Retinal pigment epithelial cell (primary cell): ENCODE data around the gene SYT1.
A peak's percentile ranks its signal among the peaks of the same experiment; 100 is the strongest.

Experiments used
- DNase-seq: peaks from one replicate; pipeline ENCODE4 v3.0.0-alpha.2; 2010; ENCODE audit warnings: low read depth
- H3K4me3 ChIP-seq: 2 replicates; pipeline ENCODE4 v1.5.1; 2011; ENCODE audit warnings: mild to moderate bottlenecking, low read length, control low read depth, moderate library complexity
- TF ChIP-seq, protein P1 (sequence below): conservative IDR thresholded peaks from 2 replicates; pipeline ENCODE4 v1.5.1; 2011; ENCODE audit warnings: low read depth, low read length, control low read depth, inconsistent platforms

The SYT1 gene

DNA sequence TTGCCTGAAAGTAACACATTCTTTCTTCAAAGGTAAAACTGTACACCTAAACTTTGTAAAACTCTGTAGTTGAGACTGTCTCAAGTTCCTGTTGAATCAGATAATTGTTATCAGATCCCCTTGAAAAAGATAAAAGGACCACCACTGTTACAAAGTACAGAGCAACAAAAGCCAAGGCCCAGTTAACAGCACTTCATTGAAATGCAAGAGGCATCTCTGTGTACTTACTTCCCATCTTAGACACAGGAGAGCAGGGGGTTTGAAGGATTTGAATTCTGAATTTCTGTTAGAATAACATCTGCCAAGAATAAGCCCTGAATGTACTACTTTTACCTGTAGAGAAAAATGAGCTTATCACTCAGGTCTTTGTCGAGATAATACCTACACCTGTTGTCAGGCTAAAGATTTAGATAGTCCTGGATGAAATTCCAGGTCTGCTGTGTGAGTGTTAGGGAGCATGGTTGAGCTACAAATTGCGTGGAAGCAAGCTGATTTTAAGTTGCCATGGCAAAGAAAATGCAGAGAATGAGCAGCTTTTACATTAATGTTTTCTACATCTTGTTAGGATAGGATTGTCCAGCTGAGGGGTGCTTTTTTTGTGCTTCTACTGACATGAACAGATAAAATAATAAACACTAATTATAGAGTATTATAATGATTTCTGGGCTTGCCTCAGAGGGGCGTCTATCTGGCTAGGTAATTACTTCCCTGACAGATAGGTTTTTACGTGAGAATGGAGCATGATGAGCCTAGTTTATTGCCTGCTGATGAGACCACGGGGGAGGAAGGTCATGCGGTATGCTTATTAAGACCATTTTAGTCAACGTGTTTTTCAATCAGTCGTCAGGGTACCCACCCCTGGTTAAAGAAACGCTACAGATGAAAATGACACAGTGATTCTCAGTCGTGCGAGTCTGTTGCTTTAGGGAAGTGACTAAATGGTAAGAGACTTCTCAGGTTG is 517.0 kb downstream of the SYT1 start:
- TF ChIP-seq, protein P1, sequence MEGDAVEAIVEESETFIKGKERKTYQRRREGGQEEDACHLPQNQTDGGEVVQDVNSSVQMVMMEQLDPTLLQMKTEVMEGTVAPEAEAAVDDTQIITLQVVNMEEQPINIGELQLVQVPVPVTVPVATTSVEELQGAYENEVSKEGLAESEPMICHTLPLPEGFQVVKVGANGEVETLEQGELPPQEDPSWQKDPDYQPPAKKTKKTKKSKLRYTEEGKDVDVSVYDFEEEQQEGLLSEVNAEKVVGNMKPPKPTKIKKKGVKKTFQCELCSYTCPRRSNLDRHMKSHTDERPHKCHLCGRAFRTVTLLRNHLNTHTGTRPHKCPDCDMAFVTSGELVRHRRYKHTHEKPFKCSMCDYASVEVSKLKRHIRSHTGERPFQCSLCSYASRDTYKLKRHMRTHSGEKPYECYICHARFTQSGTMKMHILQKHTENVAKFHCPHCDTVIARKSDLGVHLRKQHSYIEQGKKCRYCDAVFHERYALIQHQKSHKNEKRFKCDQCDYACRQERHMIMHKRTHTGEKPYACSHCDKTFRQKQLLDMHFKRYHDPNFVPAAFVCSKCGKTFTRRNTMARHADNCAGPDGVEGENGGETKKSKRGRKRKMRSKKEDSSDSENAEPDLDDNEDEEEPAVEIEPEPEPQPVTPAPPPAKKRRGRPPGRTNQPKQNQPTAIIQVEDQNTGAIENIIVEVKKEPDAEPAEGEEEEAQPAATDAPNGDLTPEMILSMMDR, result no peak
- no peak for DNase-seq
- H3K4me3 ChIP-seq, result no peak overlapping the region

DNA sequence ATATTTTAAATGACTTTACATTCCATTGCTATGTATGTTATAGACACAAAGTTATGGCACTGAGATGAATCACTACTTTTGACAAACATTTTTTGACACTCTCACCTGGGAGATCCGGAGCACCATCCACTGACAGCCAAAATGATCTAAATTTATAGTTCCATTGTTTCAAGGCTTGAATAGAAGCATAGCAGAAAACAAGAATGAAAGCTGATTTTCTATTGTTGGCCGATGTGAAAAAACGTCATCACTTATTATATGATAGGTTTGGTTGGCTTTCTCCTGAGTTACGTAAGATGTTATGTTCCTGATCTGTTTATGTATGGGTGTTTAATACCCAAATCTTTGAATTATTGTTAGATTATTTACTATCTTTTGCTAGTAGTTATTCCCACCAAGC is 520.0 kb downstream of the SYT1 start:
- no peak for DNase-seq
- TF ChIP-seq, protein P1, result no peak
- H3K4me3 ChIP-seq, result no peak overlapping the region

DNA sequence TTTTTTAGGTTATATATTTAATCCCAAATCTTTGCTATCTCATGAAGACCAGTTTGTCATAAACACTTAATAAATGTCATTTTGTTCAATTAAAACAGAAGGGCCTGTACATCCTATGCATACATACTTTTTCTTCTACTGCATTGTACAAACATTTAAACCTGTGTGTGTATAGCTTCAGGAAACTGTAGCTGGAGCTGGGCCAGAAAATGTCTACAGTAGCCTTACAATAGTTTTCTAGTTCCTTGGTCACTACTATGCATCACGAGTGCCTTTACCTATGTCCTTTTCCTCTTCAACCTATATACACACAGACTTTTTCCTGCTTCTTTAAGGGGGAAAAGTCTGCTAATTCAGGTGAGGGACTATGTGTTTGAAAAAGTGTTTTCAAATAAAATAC is 523.4 kb downstream of the SYT1 start:
- TF ChIP-seq, protein P1, result no peak
- no peak for DNase-seq
- H3K4me3 ChIP-seq, result no peak overlapping the region

DNA sequence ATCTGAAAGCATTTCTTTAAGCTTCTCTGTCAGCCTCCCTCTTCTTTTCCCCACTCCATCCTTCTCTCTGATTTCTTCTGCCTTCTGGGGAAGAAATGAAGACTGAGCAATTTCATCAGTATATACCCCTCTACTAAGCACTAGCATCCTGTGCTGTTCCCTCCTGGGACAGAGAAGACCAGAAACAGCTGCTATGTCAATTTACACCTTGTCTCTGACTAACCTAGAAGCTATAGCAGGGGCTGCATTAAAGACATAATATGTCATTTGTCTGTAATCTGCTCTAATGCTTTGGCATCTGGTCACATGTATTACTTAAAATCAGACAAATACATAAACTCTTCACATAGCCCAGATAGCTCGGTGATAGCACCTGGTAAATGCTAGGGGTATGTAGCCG is 529.3 kb downstream of the SYT1 start:
- no peak overlapping the region for H3K4me3 ChIP-seq
- no peak for DNase-seq
- TF ChIP-seq, protein P1, result no peak

DNA sequence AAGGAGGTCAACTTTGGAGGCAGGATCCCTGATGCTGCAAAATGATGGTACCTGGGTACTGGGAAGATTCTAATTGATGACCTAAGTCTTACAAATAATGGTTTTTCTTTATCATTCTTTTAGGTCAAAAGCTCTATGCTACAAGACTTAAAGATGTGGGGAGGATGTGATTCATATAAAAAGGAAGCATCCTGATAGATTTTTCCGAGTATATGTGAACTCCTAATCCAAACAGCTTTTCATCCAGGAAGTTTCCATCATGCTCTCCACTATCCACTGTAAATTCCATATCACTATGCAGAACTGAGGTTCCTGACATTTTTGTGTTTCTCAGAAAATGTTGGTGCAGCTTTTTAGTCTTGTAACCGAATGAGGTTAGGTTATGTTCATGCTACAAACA is 533.0 kb downstream of the SYT1 start:
- H3K4me3 ChIP-seq, result no peak overlapping the region
- TF ChIP-seq, protein P1, result no peak
- no peak for DNase-seq

DNA sequence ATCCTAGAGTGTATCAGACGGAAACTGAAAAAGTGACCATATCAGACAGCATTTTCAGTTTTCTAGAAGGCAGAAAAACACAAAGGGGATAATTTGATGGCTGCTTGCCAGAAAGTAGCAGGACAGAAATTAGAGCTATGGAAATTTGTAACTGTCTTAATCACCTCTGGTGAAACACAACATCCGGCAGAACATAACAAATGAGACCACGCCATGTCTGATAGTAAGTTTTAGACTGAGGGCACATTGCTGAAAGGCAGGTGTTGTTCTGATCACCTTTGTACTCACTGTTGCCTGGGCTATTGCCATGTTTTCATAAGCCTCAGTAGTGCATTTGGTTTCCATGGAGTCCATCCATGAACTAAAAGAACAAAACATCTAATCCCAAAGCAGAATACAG is 535.9 kb downstream of the SYT1 start:
- DNase-seq, result no peak
- TF ChIP-seq, protein P1, result no peak
- no peak overlapping the region for H3K4me3 ChIP-seq

DNA sequence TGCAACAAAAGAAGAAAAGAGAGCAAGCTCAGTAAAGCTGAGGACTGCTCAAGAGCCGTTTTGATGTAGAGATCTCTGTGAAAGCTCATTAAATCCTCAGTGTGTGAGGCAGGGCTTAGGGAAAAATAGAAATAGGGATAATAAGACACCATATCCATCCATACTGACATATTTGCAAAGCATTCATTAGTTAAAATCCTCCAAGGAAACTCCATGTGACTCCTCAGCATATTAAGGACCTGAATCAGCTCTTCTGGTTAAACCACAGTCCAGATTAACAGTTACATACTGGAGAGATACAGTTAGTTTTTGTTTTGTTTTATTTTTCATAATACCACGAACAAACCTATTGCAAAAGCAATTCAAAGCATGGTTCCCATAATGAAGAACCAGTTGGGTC is 538.0 kb downstream of the SYT1 start:
- H3K4me3 ChIP-seq, result no peak overlapping the region
- DNase-seq, result peak; percentile 66
- TF ChIP-seq, protein P1, result no peak
